NT2/D1 (cell line): ENCODE measurements around the gene TAS2R46.

Experiments
- DNase-seq: peaks from one replicate; pipeline ENCODE4 v3.0.0-alpha.2; 2011; ENCODE audit warnings: low read depth, low spot score
- H3K27me3 ChIP-seq: 2 replicates; pipeline ENCODE4 v1.6.0; 2011; ENCODE audit warnings: mild to moderate bottlenecking; ENCODE audit not compliant: insufficient read length, insufficient read depth
- H3K36me3 ChIP-seq: 2 replicates; pipeline ENCODE4 v1.6.1; 2011; ENCODE audit warnings: mild to moderate bottlenecking, low read length, mixed read lengths; ENCODE audit not compliant: insufficient read depth, insufficient read length
- H3K4me1 ChIP-seq: 2 replicates; pipeline ENCODE4 v1.5.1; 2011; ENCODE audit not compliant: insufficient read depth, insufficient read length
- H3K4me3 ChIP-seq: 2 replicates; pipeline ENCODE4 v1.5.1; 2011; ENCODE audit warnings: low read depth; ENCODE audit not compliant: insufficient read length
- H3K9ac ChIP-seq: 2 replicates; pipeline ENCODE4 v1.6.0; 2011; ENCODE audit warnings: low read depth; ENCODE audit not compliant: insufficient read length
- H3K9me3 ChIP-seq: 2 replicates; pipeline ENCODE4 v1.5.1; 2011; ENCODE audit warnings: mild to moderate bottlenecking, low read length; ENCODE audit not compliant: insufficient read depth
- SUZ12 ChIP-seq: IDR thresholded peaks from 2 replicates; pipeline ENCODE4 v1.6.1; 2011; ENCODE audit not compliant: insufficient read length, insufficient read depth; ENCODE audit errors: extremely low read depth
- YY1 ChIP-seq: IDR thresholded peaks from 2 replicates; pipeline ENCODE4 v1.6.1; 2011; ENCODE audit not compliant: insufficient read length, insufficient read depth
- ZNF274 ChIP-seq: IDR thresholded peaks from 2 replicates; pipeline ENCODE4 v1.6.1; 2011; ENCODE audit warnings: mild to moderate bottlenecking, low read depth, low read length

The TAS2R46 gene

DNA sequence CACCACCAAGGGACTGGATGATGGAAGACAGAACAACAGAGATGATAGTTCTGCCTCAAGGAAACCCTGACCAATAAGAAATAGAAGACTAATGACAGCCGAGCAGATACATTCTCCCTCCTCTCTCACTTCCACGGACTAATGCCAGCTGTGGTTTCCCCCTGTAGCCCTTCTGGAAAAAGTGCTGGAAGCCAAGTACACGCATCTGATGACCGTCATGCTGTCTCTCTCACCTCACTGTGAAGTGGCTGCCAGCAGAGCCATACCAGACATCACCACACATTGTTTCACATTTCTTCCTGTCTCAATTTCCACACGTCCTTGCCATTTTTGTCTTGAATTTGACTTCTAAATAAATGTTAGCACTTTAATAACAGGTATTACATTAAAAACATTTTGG is 27.2 kb upstream of the TAS2R46 start:
- H3K36me3 ChIP-seq, result no peaks in the 10 kb centered on the region
- DNase-seq, result no peak
- no peaks in the 10 kb centered on the region for H3K27me3 ChIP-seq
- no peaks in the 10 kb centered on the region for H3K9me3 ChIP-seq
- no peak overlapping the region for H3K9ac ChIP-seq
- no peak for TF ChIP-seq YY1
- no peak for TF ChIP-seq SUZ12
- no peak for TF ChIP-seq ZNF274
- H3K4me1 ChIP-seq, result no peaks in the 10 kb centered on the region
- no peak overlapping the region for H3K4me3 ChIP-seq

DNA sequence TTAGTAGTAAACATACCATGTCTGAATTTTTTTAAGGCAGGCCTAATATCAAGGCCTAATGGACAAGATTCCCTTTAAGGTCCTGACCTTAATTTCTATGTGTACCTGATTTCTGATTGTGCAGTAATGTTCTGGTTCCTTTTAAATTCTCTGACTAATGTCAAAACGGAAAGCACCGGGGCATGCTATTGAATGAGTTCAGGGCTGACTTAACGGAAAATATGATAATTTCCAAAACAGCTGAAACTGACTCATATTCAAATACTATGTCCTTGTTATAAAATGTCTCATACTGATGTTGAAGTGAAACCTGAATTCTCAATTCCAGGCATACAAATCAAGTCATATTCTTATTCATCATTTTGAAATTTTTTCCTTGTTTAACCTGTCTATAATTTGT is 23.3 kb upstream of the TAS2R46 start:
- Histone ChIP-seq H3K27me3 (no peaks in the 10 kb centered on the region), H3K4me3 (no peak overlapping the region), H3K9ac (no peak overlapping the region), H3K9me3 (0 out of 2 replicates have a peak, but pooled peaks cover 3% of the 10 kb centered on the region), H3K36me3 (no peaks in the 10 kb centered on the region), H3K4me1 (no peaks in the 10 kb centered on the region)
- no peak for DNase-seq
- no peak for TF ChIP-seq SUZ12
- no peak for TF ChIP-seq ZNF274
- TF ChIP-seq YY1, result no peak

DNA sequence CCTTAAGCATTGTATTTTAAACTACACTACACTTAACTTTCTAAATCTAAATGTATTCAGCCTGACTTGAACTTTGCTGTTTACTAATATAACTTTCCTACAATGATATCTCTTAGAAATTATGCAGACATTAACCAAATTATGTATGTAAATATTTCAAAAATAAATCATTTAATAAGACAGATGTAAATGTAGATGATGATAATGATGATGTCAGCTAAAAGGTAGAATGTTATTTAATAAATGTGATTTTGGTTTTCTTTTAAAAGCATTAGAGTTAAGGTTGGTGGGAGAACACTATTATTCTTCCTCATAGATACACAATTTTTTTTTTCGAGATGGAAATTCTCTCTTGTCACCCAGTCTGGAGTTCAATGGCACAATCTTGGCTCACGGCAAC is 19.9 kb upstream of the TAS2R46 start:
- H3K36me3 ChIP-seq, result no peaks in the 10 kb centered on the region
- TF ChIP-seq ZNF274 (no peak), SUZ12 (no peak), YY1 (no peak)
- no peak overlapping the region for H3K9ac ChIP-seq
- no peaks in the 10 kb centered on the region for H3K27me3 ChIP-seq
- no peak for DNase-seq
- no peak overlapping the region for H3K4me3 ChIP-seq
- H3K4me1 ChIP-seq, result no peaks in the 10 kb centered on the region
- 0 out of 2 replicates have a peak, but pooled peaks cover 3% of the 10 kb centered on the region for H3K9me3 ChIP-seq

DNA sequence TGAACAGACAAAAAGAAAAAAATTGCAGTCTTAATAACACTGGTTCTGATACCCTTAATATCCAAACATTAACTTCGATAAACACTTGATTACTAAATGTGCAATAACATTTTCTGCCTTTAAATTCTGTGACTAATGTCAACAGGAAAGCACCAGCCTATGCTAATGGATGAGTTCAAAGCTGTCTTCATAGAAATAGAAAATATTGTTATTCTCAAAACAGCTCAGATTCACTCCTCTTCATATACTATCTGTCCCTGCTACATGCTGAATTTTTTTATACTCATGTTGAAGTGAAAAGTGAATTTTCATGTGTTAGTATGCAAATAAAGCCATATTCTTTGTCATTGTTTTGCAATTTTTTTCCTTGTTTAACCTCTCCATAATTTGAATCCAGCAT is 16.2 kb upstream of the TAS2R46 start:
- DNase-seq, result no peak
- Histone ChIP-seq H3K9ac (no peak overlapping the region), H3K9me3 (no peaks in the 10 kb centered on the region), H3K4me1 (no peaks in the 10 kb centered on the region), H3K4me3 (no peak overlapping the region), H3K36me3 (no peaks in the 10 kb centered on the region), H3K27me3 (no peaks in the 10 kb centered on the region)
- TF ChIP-seq YY1, result no peak
- TF ChIP-seq ZNF274, result no peak
- TF ChIP-seq SUZ12, result no peak

DNA sequence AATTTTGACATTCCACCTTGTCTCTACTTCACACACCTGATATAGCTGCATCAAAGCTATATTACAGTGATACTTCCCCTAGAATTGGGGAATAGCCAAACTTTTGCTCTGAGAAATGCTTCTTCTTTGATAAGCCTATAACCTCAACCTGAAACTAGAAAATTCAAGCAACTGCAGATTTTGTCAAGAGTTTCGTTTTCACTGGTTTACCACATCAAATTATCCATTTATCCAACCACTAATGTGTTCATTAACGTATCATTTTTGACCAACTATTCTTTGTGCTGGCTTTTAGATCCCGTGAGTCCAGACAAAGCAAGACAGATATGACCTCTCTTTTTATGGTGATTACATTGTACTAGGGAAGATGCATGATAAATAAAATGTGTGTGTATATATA is 13.5 kb upstream of the TAS2R46 start:
- H3K36me3 ChIP-seq, result no peaks in the 10 kb centered on the region

DNA sequence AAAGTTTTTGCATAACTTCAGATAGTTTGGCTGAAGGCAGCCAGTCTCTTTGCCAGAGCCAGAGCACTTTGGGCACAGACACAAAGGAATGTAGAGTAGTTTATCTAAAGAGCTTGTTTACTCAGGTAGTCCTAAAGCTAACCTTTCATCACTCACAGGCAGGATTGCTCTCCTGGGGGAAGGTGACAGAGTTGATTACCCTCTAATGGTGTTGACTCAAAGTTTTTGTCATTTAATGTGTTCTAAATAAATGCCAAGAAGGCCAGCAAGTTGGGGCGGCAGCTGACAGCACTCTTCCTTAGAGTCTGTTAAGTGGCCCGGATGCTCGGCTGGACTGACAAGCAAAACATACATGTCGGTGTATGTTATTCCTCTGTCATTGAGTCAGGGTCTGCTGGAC is 9.3 kb upstream of the TAS2R46 start:
- Histone ChIP-seq H3K4me1 (no peaks in the 10 kb centered on the region), H3K27me3 (no peaks in the 10 kb centered on the region), H3K9ac (no peak overlapping the region), H3K36me3 (peaks cover 2% of the 10 kb centered on the region), H3K9me3 (no peaks in the 10 kb centered on the region), H3K4me3 (no peak overlapping the region)
- TF ChIP-seq YY1, result no peak
- TF ChIP-seq SUZ12, result no peak
- TF ChIP-seq ZNF274, result no peak
- DNase-seq, result no peak

More for the DNA sequence above, 13.5 kb upstream of the TAS2R46 start:
- Histone ChIP-seq H3K4me3 (no peak overlapping the region), H3K9me3 (no peaks in the 10 kb centered on the region), H3K9ac (no peak overlapping the region), H3K27me3 (no peaks in the 10 kb centered on the region), H3K4me1 (no peaks in the 10 kb centered on the region)
- DNase-seq, result no peak
- TF ChIP-seq YY1 (no peak), SUZ12 (no peak), ZNF274 (no peak)

DNA sequence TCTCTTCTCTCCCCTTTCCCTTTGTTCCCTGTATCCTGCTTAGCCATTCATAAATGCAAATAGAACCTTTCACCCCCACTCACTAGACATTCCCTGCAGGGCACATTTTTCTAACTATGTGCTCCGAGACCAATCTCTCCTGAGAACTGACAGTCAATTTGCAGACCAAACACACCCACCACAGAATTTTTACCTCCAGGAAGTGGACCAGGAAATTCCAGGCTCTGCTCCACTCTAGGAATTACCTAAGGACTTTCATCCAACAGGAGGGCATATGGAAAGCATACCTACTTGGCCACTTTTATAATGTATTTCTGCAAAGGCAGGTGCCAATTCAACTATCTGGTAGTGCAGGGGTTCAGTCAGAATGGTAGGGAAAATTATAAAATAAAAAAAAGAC is 8.9 kb upstream of the TAS2R46 start:
- no peak for DNase-seq
- no peak overlapping the region for H3K4me3 ChIP-seq
- no peak overlapping the region for H3K9ac ChIP-seq

DNA sequence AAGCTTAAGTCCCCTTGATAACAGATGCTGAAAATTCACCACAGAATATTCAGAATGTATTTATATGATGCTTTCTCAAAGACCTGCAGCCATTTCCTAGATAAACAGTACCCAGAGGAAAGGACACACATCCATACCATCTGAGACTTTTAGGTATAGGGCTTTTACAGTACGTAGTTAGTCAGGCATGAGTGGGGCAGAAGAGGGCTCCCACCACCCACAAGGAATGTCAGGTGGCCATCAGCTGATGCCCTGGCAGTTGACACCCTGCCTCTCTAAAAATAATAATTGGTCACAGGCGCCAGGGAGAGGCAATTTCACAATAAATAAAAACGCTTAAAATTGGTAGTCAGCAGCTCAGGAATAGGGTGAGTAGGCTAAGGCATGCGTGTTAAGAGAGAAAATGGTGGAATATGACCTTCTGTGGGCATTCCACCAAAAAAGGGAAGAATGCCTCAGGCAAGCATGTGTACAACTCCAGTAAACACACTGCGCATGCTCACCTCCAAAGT is 7.8 kb upstream of the TAS2R46 start:
- no peak for DNase-seq
- Histone ChIP-seq H3K36me3 (peaks cover 2% of the 10 kb centered on the region), H3K4me3 (no peak overlapping the region), H3K27me3 (no peaks in the 10 kb centered on the region), H3K9ac (no peak overlapping the region), H3K4me1 (no peaks in the 10 kb centered on the region), H3K9me3 (no peaks in the 10 kb centered on the region)
- TF ChIP-seq SUZ12 (no peak), YY1 (no peak), ZNF274 (no peak)

More for the DNA sequence above, 8.9 kb upstream of the TAS2R46 start:
- Histone ChIP-seq H3K36me3 (peaks cover 2% of the 10 kb centered on the region), H3K27me3 (no peaks in the 10 kb centered on the region), H3K9me3 (no peaks in the 10 kb centered on the region), H3K4me1 (no peaks in the 10 kb centered on the region)
- no peak for TF ChIP-seq ZNF274
- no peak for TF ChIP-seq YY1
- TF ChIP-seq SUZ12, result no peak
